ENCODE results near the gene KHDC4. TPM values are rescaled to one million over a fixed set of nuclear protein-coding genes. Genes with fewer than 3 reads are reported as not detected.
A peak's percentile ranks its signal among the peaks of the same experiment; 100 is the strongest.
"Not testable (repeated sequence)": the region's sequence is repeated elsewhere in the genome, so short reads cannot be mapped to it uniquely, and the experiment has no call there.

KHDC4 gene
- polyA plus RNA-seq, 4 donors = 48.7 to 61.0 (median 50.7) TPM

DNA sequence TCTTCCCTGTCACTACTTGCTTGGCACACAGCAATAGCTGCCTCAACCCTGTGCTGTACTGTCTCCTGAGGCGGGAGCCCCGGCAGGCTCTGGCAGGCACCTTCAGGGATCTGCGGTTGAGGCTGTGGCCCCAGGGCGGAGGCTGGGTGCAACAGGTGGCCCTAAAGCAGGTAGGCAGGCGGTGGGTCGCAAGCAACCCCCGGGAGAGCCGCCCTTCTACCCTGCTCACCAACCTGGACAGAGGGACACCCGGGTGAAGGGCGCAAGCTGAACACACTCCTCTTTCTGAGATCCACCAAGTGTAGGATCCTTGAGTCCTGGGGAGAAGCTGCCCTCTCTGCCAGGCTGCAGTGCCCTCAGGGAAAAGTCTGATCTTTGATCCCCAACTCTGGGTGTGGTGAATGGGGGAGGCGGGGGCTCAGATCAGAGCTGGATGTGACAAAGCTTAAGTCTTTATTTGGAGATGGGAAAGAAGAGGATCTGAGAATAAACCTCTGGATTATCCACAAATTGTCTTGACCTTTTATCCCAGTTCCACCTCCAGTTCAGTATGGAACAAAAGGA, 8.4 kb upstream of the KHDC4 start:
- no peak for DNase-seq (ENCODE audit: low read depth in 4 of 4, low spot score in 3 of 4)

DNA sequence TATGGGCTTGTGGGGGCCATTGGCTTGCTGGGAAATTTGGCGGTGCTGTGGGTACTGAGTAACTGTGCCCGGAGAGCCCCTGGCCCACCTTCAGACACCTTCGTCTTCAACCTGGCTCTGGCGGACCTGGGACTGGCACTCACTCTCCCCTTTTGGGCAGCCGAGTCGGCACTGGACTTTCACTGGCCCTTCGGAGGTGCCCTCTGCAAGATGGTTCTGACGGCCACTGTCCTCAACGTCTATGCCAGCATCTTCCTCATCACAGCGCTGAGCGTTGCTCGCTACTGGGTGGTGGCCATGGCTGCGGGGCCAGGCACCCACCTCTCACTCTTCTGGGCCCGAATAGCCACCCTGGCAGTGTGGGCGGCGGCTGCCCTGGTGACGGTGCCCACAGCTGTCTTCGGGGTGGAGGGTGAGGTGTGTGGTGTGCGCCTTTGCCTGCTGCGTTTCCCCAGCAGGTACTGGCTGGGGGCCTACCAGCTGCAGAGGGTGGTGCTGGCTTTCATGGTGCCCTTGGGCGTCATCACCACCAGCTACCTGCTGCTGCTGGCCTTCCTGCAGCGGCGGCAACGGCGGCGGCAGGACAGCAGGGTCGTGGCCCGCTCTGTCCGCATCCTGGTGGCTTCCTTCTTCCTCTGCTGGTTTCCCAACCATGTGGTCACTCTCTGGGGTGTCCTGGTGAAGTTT, 7.8 kb upstream of the KHDC4 start:
- DNase-seq (ENCODE audit: low read depth in 4 of 4, low spot score in 3 of 4) = no peak

DNA sequence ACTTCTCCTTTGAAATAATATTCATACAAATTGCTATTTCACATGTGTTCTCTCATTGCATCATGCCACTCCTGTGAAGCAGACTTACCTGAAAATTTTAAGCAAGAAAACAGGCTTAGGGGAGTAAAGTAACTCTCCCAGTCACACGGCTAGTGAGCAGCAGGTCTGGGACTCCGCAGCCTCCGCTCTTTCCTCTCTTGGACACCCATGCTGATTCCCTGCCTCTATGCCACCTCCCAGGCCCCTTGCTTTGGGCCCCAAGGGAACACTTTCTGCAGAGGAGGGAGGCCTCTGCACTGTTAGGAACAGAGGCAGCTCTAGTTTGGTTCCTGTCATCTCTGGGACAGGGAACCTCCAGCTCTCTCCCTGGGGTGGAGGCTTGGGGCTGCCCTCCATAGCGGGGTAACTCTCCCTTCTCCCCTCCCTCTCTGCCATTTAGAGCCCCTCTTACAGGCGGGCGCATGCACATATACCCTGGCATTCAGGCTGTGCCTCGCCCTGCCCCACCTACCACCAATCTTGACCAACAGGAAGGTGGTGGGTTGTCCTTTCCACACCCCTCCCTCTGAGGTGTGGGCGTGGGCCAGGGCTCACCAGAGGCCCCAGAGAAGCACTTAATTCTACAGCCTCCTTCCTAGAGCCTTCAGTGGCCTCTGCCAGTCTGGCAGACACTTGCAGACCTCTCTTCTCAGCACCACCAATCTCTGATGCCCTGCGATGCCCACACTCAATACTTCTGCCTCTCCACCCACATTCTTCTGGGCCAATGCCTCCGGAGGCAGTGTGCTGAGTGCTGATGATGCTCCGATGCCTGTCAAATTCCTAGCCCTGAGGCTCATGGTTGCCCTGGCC, 7.0 kb upstream of the KHDC4 start, which contains the start of gene RXFP4:
Gene RXFP4, plus strand, starts transcription at position 646 of the 852 bp plus-strand sequence. Its CDS starts 72 bp downstream, at position 718.
- DNase-seq (ENCODE audit: low read depth in 4 of 4, low spot score in 3 of 4) = no peak

DNA sequence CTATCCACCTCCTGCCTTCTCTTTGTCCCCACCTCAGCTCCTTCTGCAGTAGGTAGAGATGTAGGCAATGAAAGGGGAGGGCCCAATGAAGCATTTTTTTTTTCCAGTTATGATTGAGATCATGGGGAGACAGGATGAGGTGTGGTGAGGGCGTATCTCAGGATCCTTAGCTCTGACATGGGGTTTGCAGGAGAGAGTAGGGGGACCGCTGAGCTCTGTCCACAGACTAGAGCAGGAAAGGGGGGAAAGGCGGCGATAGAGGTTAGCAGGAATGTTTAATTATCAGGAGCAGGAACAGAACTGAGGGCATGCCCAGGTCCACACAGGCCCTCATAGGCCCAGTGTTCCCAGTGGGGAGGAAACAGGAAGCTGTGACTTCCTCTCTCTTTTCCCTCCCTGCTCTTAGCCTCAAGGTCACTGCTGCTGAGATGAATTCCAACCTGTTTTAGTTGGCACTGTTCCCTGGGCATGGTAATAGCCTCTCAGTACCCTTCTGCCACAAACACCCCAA, 6.3 kb upstream of the KHDC4 start:
- no peak for DNase-seq (ENCODE audit: low read depth in 4 of 4, low spot score in 3 of 4)

DNA sequence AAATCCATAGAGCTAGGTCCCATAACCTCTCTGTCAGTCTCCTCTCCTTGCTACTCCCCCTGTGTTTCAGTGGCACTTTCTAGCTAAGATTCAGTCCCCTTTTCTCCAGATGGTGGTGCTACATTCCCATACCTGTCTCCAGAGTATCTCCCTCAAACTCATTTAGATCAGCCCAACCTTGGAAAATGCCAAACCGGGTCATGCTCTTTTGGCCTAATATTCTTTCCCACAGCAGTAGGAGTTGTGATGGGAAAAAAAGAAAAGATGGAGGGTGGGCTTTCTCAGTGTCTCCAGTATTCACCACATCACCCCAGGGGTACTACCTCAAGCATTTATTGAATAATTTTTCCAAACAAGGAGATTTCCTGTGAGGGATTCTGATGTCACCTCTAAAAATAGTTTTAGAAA, 4.0 kb upstream of the KHDC4 start:
- DNase-seq (ENCODE audit: low read depth in 4 of 4, low spot score in 3 of 4) = peak in 3 of 4 donors; percentile 46 to 65 (median 61)

DNA sequence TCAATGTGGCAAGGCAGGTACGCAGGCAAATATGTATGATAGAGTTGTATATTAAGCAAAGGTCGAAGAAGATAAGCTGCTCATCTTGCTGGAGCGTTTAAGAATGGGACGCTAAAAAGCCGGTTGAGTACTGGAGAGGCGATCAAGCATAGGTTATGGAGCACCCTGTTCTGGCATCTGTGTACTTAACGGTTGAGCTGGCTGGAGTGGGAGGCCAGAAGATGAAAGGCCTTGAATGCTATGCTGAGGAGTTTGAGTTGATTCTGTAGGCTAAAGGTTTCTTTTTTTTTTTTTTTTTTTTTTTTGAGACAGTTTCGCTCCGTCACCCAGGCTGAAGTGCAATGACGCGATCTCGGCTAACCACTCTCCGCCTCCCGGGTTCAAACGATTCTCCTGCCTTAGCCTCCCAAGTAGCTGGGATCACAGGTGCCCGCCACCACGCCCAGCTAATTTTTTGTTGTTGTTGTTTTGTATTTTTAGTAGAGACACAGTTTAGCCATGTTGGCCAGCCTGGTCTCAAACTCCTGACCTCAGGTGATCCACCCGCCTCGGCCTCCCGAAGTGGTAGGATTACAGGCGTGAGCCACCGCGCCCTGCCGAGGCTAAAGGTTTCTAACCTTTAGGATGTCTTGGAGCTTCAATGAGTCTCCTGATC, 850 bp upstream of the KHDC4 start:
- DNase-seq (ENCODE audit: low read depth in 4 of 4, low spot score in 3 of 4) = no peak

DNA sequence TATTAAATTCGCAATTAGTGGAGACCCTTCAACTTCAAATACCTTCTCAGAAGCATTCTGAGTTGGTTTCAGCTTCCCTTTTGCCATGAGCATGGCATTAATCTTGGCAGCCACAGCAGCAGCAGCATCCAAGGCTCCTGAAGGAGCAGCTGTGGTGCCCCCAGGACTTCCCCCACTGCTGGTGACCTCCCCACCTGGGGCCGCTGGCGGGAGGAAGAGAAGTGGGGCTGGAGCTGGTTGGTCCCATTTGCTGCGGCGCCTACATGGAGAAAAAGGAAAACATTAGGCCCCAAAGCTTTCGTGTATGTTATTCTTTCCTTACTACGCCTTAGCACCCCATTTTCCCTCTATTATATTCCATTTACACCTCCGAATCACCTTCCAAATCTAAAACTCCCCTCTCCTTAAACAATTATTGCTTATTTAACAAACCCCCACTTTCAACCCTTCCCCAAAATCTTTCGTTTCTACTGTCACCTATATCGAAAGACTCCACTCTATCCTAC, 569 bp downstream of the KHDC4 start:
- no peak for DNase-seq (ENCODE audit: low read depth in 4 of 4, low spot score in 3 of 4)

DNA sequence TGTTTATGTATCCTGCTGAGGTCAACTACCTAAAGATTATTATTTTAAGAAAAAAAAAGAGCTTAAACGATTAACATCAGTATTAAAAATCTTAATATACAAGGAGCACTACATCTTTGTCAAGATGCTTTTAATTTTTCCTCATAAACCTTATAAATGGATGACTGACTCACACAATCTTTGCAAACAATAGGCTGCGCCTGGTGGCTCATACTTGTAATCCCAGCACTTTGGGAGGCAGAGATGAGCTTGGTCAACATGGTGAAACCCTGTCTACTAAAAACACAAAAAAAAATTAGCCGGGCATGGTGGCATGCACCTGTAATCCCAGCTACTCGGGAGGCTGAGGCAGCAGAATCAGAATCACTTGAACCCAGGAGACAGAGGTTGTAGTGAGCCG, 1.7 kb downstream of the KHDC4 start:
- DNase-seq (ENCODE audit: low read depth in 4 of 4, low spot score in 3 of 4) = no peak

DNA sequence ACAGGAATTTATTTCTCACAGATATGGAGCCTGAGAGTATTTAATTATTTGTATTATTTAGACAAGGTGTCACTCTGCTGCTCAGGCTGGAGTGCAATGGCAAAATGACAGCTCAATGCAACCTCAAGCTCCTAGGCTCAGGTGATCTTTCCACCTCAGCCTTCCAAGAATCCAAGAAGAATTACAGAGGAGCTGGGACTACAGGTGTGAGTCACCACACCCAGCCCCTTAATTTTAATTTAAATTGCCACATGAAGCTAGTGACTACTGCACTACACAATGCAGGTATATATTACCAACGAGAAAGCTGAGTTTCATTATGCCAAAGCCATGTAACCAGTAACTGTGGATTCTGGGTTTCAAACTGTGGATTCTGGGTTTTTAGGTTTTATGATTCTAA, 2.1 kb downstream of the KHDC4 start:
- DNase-seq (ENCODE audit: low read depth in 4 of 4, low spot score in 3 of 4) = no peak

DNA sequence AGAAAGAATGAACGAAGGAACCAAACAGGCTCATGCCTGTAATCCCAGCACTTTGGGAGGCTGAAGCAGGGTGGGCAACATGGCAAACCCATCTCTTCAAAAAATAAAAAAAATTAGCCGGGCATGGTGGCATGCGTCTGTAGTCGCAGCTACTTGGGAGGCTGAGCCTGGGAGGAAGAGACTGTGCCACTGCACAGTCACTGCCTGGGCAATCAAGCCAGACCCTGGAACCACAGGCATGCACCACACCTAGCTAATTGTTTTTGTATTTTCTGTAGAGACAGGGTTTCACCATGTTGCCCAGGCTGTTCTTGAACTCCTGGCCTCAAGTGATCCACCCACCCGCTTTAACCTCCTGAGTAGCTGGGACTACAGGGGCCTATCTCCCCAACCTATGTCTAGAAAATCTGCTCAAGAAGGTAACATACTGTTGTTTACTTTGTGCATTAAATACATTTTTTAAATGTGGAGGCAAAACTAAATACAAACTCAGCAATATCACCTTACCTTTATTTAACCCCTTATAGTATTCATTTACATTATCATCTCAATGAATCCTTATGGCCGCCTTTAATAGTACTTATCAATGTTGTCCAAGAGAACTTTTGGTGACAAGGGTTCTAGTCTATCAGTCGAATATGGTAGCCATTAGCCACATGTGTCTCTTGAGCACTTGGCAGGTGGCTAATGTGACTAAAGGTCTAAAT, 2.7 kb downstream of the KHDC4 start:
- no peak for DNase-seq (ENCODE audit: low read depth in 4 of 4, low spot score in 3 of 4)

DNA sequence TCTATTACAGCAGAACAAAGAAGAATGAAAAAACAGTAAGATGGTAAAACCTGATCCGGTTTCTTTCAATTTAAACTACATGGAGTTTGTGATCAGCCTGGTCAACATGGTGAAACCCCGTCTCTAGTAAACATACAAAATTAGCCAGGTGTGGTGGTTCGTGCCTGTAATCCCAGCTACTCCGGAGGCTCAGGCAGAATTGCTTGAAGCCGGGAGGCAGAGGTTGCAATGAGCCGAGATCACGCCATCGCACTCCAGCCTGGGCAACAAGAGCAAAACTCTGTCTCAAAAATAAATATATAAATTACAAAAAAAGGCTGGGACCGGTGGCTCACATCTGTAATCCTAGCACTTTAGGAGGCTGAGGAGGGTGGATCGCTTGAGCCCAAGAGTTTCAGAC, 3.5 kb downstream of the KHDC4 start:
- DNase-seq (ENCODE audit: low read depth in 4 of 4, low spot score in 3 of 4) = not testable (repeated sequence)

DNA sequence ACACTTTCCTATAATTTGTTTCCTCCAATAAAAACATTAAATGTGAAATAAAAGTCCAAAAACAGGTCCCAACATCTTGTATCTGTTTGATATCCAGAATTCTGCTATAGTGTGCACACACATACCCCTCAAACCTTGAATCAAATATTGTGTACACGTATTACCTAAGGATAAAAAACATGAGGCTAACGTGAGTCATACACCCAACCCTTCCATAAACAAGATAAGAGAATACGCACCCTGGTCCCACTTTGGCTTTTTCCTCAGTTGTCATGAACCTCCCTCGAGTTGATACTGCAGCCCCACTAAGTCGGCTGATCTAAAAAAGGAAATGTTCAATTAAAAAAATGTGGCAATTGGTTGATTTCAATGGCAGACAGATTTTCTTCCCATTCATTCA, 5.2 kb downstream of the KHDC4 start:
- DNase-seq (ENCODE audit: low read depth in 4 of 4, low spot score in 3 of 4) = no peak

DNA sequence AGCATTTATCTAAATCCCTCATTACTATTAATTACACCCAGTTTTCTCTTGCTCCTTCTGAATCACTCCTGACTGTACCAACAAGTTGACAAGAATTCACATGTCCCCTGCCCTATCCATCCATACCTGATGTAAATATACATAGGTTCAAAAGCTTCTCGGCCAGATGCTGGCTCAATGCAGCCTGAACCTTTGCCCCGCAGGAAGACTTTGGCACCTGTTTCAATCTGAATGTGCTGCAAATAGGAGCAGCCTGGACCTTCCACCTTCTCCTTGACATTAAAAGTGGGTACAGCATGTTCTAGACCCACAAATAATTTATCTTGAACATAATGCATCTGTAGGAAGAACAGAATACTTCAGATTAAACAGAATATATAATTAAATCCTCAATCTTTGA, 8.7 kb downstream of the KHDC4 start:
- DNase-seq (ENCODE audit: low read depth in 4 of 4, low spot score in 3 of 4) = no peak

DNA sequence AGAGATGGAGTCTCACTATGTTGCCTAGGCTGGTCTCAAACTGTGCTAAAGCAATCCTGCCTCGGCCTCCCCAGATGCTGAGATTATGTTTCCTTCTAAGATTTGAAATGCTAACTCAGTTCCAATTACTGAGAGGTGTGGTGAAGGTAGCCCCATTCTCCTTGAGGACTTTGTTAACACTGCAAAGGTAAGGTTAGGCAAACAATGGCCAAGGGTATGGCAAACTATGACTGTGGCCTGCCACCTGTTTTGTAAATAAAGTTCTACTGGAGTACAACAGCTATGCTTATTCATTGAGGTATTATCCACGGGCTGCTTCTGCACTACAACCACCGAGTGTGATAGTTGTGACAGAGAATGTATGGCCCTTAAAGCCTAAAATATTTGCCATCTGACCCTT, 13.5 kb downstream of the KHDC4 start:
- DNase-seq (ENCODE audit: low read depth in 4 of 4, low spot score in 3 of 4) = no peak

DNA sequence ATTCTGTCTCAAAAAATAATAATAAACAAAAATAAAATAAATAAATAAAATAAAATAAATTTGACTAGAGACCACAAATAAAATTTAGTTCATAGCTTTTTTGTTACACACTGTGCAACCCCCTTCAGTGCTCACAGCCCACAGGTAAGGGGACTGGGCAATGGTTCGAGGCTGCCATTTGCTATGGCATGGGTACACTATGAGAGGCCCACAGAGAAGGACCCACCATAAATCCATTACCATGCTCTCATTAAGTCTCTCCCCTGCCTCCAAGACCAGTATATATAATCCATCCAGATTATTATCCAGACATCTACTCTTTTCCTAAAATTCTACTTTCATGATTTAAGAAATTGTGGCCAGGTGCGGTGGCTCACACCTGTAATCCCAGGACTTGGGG, 14.4 kb downstream of the KHDC4 start:
- no peak for DNase-seq (ENCODE audit: low read depth in 4 of 4, low spot score in 3 of 4)

DNA sequence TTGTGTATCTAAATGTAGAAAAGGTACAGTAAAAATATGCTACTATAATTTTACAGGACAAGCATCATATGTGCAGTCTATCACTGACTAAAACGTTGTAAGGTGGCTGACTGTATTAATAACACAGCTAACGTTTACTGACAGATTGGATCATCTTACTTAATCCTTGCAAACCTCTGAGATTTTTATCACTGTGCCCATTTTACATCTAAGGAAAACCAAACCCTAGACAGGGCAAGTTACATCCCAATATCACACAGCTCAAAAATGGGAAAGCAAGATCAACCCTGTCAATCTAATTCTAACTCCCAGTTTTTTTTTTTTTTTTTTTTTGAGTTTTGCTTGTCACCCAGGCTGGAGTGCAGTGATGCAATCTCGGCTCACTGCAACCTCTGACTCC, 15.6 kb downstream of the KHDC4 start:
- no peak for DNase-seq (ENCODE audit: low read depth in 4 of 4, low spot score in 3 of 4)

DNA sequence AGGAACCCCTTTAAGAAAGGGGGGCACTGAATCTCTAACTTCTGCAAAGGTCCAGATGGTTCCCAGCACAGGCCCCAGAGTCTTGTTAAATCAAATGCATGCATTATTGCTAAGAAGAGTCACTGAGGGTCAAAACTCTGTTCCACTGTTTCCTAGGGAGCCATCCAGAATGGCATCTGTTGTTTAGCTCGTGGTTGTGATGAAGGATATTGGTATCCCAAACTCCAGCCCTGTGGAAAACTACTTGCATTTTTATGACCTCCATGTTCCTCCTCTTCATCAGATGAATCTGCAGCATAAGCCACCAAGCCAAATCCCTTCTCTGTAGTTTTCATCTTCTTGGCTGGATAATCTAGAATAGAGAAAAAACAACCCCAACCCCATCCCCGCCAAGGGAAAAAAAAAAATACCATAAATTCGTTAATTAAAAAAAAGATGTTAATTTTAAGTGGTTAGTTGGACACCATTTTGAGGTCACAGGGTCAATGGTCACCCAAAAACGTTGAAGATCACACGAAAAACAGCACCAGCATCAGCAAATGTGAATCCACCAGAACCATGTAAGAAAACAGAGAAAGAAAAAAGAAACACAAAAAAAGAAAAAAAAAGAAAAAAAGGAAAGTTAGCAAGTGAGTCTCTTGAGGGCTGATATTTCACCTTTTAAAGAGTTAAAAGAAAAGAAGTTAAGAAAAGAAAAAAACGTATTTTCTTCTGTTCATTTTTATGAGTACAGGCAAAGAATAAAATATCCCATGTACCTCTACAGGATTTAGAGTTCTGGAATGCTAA, 20.1 kb downstream of the KHDC4 start:
- no peak for DNase-seq (ENCODE audit: low read depth in 4 of 4, low spot score in 3 of 4)

DNA sequence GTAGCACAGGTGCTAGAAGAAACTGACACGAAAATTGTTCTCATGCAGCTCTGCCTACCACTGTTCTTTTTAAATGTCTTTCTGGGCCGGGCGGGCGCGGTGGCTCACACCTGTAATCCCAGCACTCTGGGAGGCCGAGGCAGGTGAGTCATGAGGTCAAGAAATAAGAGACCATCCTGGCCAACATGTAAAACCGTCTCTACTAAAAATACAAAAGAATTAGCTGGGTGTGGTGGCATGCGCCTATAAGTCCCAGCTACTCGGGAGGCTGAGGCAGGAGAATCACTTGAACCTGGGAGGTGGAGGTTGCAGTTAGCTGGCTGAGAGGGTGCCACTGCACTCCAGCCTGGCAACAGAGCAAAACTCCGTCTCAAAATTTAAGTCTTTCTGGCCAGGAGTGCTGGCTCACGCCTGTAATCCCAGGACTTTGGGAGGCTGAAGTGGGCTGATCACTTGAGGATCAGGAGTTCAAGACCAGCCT, 22.1 kb downstream of the KHDC4 start:
- DNase-seq (ENCODE audit: low read depth in 4 of 4, low spot score in 3 of 4) = no peak
